GM19043 (cell line): ENCODE results near the gene RMRP.
"Not testable (repeated sequence)": the region's sequence is repeated elsewhere in the genome, so short reads cannot be mapped to it uniquely, and the experiment has no call there.

Source experiments
- ATAC-seq: cut with Tn5 transposase; IDR thresholded peaks from one replicate; pipeline ENCODE4 v1.9.1; 2021; ENCODE audit warnings: low read depth; ENCODE audit not compliant: unreplicated experiment

RMRP gene

GRCh38 chr9:35646533-35647265, 11.1 kb downstream of the RMRP start:
- ATAC-seq: peak; percentile 71

- no peak for ATAC-seq
These were observed 11.7 kb downstream of the RMRP start for GRCh38 chr9:35646153-35646532.

- ATAC-seq: not testable (repeated sequence)
These were observed 12.1 kb downstream of the RMRP start for GRCh38 chr9:35645736-35646135.

GRCh38 chr9:35643046-35643445, 14.8 kb downstream of the RMRP start:
- ATAC-seq: no peak

GRCh38 chr9:35641478-35641877, 16.3 kb downstream of the RMRP start:
- not testable (repeated sequence) for ATAC-seq

GRCh38 chr9:35640431-35640830, 17.4 kb downstream of the RMRP start:
- ATAC-seq: not testable (repeated sequence)

- no peak for ATAC-seq
These were observed 18.2 kb downstream of the RMRP start for GRCh38 chr9:35639631-35640030.

GRCh38 chr9:35639225-35639624, 18.6 kb downstream of the RMRP start:
- ATAC-seq: not testable (repeated sequence)

GRCh38 chr9:35638751-35639150, 19.1 kb downstream of the RMRP start:
- ATAC-seq: not testable (repeated sequence)

GRCh38 chr9:35637427-35637955, 20.3 kb downstream of the RMRP start:
- ATAC-seq: not testable (repeated sequence)

- ATAC-seq: not testable (repeated sequence)
These were observed 21.0 kb downstream of the RMRP start for GRCh38 chr9:35636877-35637246.

- ATAC-seq: no peak
These were observed 21.5 kb downstream of the RMRP start for GRCh38 chr9:35636135-35636876.

GRCh38 chr9:35635730-35636129, 22.1 kb downstream of the RMRP start:
- no peak for ATAC-seq

- no peak for ATAC-seq
These were observed 28.2 kb downstream of the RMRP start for GRCh38 chr9:35629597-35629996.

- ATAC-seq: no peak
These were observed 29.3 kb downstream of the RMRP start for GRCh38 chr9:35628389-35628991.

- ATAC-seq: no peak
These were observed 30.2 kb downstream of the RMRP start for GRCh38 chr9:35627575-35627974.

- ATAC-seq: peak; percentile 50
These were observed 38.0 kb downstream of the RMRP start for GRCh38 chr9:35619800-35620158.

- peak; percentile 52 for ATAC-seq
These were observed 38.7 kb downstream of the RMRP start for GRCh38 chr9:35618854-35619799.

- no peak for ATAC-seq
These were observed 39.5 kb downstream of the RMRP start, which contains the start of gene CD72 for GRCh38 chr9:35618325-35618727. TSS of gene CD72 (minus strand) at chr9:35618413. CDS start at chr9:35618303, 110 bp downstream.

GRCh38 chr9:35617548-35617947, 40.3 kb downstream of the RMRP start:
- ATAC-seq: no peak
